Measurements from ENCODE around the gene PAWR.

PAWR gene, protein sequence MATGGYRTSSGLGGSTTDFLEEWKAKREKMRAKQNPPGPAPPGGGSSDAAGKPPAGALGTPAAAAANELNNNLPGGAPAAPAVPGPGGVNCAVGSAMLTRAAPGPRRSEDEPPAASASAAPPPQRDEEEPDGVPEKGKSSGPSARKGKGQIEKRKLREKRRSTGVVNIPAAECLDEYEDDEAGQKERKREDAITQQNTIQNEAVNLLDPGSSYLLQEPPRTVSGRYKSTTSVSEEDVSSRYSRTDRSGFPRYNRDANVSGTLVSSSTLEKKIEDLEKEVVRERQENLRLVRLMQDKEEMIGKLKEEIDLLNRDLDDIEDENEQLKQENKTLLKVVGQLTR

DNA sequence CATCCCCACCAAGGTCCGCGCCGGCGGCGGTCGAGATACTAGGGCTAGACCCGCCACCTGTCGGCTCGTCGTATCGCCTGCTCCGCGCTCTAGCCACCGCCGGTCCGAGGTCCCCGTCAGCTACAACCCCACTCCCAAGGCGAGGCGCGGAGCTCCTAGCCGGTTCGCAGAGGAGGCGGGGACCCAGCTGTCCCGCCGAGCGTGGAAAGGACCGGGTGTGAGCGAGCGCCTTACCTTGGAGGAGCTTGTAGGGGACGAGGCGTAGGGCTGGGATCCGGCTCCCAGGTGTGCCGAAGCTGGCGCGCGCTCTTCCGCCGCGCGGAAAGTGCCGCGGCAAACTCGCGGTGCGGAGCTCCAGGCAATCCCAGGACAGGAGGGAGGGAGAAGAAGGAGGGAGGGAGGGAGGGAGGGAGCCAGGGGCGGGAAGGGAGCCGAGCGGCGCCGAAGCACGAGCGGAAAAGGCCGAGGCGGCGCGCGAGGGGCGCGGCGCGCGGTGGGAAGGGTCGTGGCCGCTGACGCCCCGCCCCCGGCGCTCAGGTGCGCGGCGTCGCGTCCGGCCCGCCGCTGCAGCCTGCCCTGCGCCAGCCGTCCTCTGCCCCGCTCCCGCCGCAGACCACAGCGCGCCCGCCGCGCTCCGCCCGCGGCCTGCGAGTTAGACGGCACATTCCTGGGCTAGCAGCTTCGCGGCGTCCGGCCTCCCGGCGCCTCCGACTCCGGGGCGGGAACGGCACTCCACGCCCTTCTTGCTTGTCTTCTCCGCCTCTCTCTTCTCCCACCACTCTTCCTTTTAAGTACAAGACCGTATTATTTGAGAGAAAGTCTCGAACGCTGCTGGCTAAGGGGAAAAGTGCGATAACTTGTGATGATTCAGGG is at the start of gene PAWR:
Gene PAWR, minus strand, starts transcription at position 327 of the 873 bp plus-strand sequence. CDS start 720 bp downstream, outside the sequence.
- peaks cover 0 to 7% of the 10 kb centered on the region in 2 donors for H3K27me3 ChIP-seq (ENCODE audit: control insufficient read depth in 1 of 2, insufficient read depth in 2 of 2, low read length in 2 of 2)
- H3K9ac ChIP-seq (ENCODE audit: low read depth in 1 of 2, low read length in 2 of 2) = peak within 1 kb of the TSS; percentile 71 to 85
- no peaks in the 10 kb centered on the region for H3K9me3 ChIP-seq (ENCODE audit: control insufficient read depth in 1 of 2, low read length in 2 of 2)
- H3K36me3 ChIP-seq (ENCODE audit: control insufficient read depth in 1 of 2, insufficient read depth in 2 of 2, low read length in 2 of 2) = no peaks in the 10 kb centered on the region
- peaks cover 10 to 17% of the 10 kb centered on the region in 2 donors for H3K4me1 ChIP-seq (ENCODE audit: control insufficient read depth in 1 of 2, insufficient read depth in 2 of 2, low read length in 2 of 2)
- peak within 1 kb of the TSS; percentile 90 for H3K27ac ChIP-seq (ENCODE audit: low read depth, low read length)
- H3K4me3 ChIP-seq (ENCODE audit: low read depth in 1 of 2, low read length in 2 of 2) = peak within 1 kb of the TSS; percentile 68 to 84

DNA sequence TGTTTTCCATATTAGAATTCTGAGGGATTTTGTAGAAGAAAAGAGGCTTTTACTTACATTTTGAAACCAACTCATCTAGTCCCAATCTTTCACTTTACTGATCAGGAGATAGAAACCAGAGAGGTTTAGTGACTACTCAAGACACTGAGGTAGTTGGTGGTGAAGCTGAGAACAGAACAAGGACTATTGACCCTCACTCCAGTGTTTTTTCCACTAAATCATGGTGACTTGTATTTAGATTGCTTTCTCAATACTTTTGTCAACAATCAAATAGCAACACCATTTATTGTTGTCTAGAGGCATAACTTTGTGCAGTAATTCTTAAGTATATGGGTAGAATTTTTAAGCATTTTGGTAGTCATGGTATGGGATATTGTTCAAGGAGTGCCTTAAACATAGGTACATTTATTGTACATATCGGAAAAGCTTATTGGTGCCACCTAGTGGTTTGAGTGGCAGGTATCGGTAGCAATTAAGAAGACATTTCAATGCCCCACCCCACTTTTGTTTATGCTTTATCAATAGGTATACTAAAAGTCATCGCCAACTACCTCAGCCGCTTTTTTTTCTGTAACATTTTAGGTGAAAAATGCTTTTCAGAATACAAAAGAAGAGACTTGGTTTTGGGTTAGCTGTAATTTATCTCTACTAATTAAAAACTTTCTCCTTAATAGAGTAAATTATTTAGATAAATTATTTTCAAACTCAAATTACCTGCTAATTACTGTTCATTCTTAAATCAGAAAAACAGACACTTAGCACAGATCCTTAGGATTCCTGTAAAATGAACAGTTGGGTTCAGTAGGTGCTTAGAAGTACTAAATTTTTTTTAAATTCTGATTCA is 47.3 kb upstream of the PAWR start:
- no peaks in the 10 kb centered on the region for H3K36me3 ChIP-seq (ENCODE audit: control insufficient read depth in 1 of 2, insufficient read depth in 2 of 2, low read length in 2 of 2)

GRCh38 chr12:79732638-79733037 is 41.9 kb upstream of the PAWR start:
- no peaks in the 10 kb centered on the region for H3K36me3 ChIP-seq (ENCODE audit: control insufficient read depth in 1 of 2, insufficient read depth in 2 of 2, low read length in 2 of 2)

More for the DNA sequence above, 47.3 kb upstream of the PAWR start:
- no peaks in the 10 kb centered on the region for H3K4me1 ChIP-seq (ENCODE audit: control insufficient read depth in 1 of 2, insufficient read depth in 2 of 2, low read length in 2 of 2)
- H3K27me3 ChIP-seq (ENCODE audit: control insufficient read depth in 1 of 2, insufficient read depth in 2 of 2, low read length in 2 of 2) = no peaks in the 10 kb centered on the region
- no peak overlapping the region for H3K27ac ChIP-seq (ENCODE audit: low read depth, low read length)
- no peaks in the 10 kb centered on the region for H3K9me3 ChIP-seq (ENCODE audit: control insufficient read depth in 1 of 2, low read length in 2 of 2)
- H3K4me3 ChIP-seq (ENCODE audit: low read depth in 1 of 2, low read length in 2 of 2) = no peak overlapping the region
- no peak overlapping the region for H3K9ac ChIP-seq (ENCODE audit: low read depth in 1 of 2, low read length in 2 of 2)

DNA sequence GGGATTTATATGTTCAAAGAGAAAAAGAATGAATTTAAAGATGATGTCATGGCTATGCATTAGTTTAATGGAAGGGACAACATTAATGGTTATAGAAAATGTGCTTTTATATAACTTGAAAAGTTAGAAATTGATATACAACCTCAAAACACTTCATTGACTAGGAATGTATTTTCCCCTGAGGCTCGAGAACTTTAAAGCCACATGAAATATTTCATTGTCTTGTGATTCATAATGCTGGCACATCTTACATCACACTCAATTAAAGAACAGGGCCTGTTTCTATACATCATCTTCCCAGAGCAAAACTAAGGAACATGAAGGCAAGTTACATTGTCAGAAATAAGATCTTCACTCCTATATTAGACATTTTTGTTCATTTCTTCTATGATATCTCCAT is 35.2 kb upstream of the PAWR start:
- no peaks in the 10 kb centered on the region for H3K36me3 ChIP-seq (ENCODE audit: control insufficient read depth in 1 of 2, insufficient read depth in 2 of 2, low read length in 2 of 2)
- H3K27ac ChIP-seq (ENCODE audit: low read depth, low read length) = no peak overlapping the region

More at GRCh38 chr12:79732638-79733037, 41.9 kb upstream of the PAWR start:
- H3K9ac ChIP-seq (ENCODE audit: low read depth in 1 of 2, low read length in 2 of 2) = no peak overlapping the region
- no peak overlapping the region for H3K4me3 ChIP-seq (ENCODE audit: low read depth in 1 of 2, low read length in 2 of 2)
- no peak overlapping the region for H3K27ac ChIP-seq (ENCODE audit: low read depth, low read length)
- no peaks in the 10 kb centered on the region for H3K9me3 ChIP-seq (ENCODE audit: control insufficient read depth in 1 of 2, low read length in 2 of 2)
- H3K27me3 ChIP-seq (ENCODE audit: control insufficient read depth in 1 of 2, insufficient read depth in 2 of 2, low read length in 2 of 2) = no peaks in the 10 kb centered on the region
- H3K4me1 ChIP-seq (ENCODE audit: control insufficient read depth in 1 of 2, insufficient read depth in 2 of 2, low read length in 2 of 2) = no peaks in the 10 kb centered on the region

DNA sequence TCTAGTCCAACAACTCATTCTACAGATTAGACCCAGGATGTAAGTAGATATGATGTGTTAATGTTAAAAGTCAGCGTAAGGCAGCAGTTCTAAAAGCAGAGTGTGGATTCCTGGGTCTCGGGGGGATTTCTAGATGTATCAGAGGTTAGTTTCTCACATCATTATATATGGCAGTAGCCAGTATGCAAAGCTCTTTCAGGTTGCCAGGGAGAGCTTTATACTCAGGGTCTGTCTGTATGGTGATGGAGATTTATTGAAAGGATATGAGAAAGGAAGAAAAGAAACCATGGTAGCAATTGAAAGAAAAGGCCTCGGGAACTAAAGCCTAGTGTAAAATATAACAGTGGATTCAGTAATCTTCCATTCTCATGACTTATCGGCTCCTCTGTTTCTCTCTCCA is 26.2 kb upstream of the PAWR start:
- no peaks in the 10 kb centered on the region for H3K27me3 ChIP-seq (ENCODE audit: control insufficient read depth in 1 of 2, insufficient read depth in 2 of 2, low read length in 2 of 2)
- no peak overlapping the region for H3K27ac ChIP-seq (ENCODE audit: low read depth, low read length)
- no peaks in the 10 kb centered on the region for H3K9me3 ChIP-seq (ENCODE audit: control insufficient read depth in 1 of 2, low read length in 2 of 2)
- no peak overlapping the region for H3K9ac ChIP-seq (ENCODE audit: low read depth in 1 of 2, low read length in 2 of 2)
- no peaks in the 10 kb centered on the region for H3K4me1 ChIP-seq (ENCODE audit: control insufficient read depth in 1 of 2, insufficient read depth in 2 of 2, low read length in 2 of 2)
- H3K4me3 ChIP-seq (ENCODE audit: low read depth in 1 of 2, low read length in 2 of 2) = no peak overlapping the region
- H3K36me3 ChIP-seq (ENCODE audit: control insufficient read depth in 1 of 2, insufficient read depth in 2 of 2, low read length in 2 of 2) = no peaks in the 10 kb centered on the region

More for the DNA sequence above, 35.2 kb upstream of the PAWR start:
- H3K27me3 ChIP-seq (ENCODE audit: control insufficient read depth in 1 of 2, insufficient read depth in 2 of 2, low read length in 2 of 2) = no peaks in the 10 kb centered on the region
- no peaks in the 10 kb centered on the region for H3K4me1 ChIP-seq (ENCODE audit: control insufficient read depth in 1 of 2, insufficient read depth in 2 of 2, low read length in 2 of 2)
- no peaks in the 10 kb centered on the region for H3K9me3 ChIP-seq (ENCODE audit: control insufficient read depth in 1 of 2, low read length in 2 of 2)
- no peak overlapping the region for H3K4me3 ChIP-seq (ENCODE audit: low read depth in 1 of 2, low read length in 2 of 2)
- no peak overlapping the region for H3K9ac ChIP-seq (ENCODE audit: low read depth in 1 of 2, low read length in 2 of 2)

DNA sequence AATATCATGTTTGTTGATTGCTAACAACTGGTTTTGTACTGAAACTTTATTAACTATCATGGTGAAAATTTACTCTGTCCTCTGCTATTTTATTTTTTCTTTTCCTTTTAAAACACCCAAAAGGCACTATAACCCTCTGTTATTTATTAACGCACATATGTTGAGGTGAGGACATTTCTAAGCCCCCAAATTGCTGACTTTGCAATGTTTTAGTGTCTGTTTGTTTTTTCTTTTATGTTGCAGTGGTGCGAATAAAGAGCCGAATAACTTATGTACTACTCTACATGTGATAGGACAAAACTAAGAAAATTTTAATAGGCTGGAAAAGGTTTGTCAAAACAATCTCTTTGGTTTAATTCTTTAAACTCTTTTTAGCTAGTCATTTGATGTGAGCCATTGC is 24.5 kb upstream of the PAWR start:
- Histone ChIP-seq H3K4me1 (ENCODE audit: control insufficient read depth in 1 of 2, insufficient read depth in 2 of 2, low read length in 2 of 2) (no peaks in the 10 kb centered on the region), H3K4me3 (ENCODE audit: low read depth in 1 of 2, low read length in 2 of 2) (no peak overlapping the region), H3K36me3 (ENCODE audit: control insufficient read depth in 1 of 2, insufficient read depth in 2 of 2, low read length in 2 of 2) (no peaks in the 10 kb centered on the region), H3K27ac (ENCODE audit: low read depth, low read length) (no peak overlapping the region), H3K9me3 (ENCODE audit: control insufficient read depth in 1 of 2, low read length in 2 of 2) (no peaks in the 10 kb centered on the region), H3K27me3 (ENCODE audit: control insufficient read depth in 1 of 2, insufficient read depth in 2 of 2, low read length in 2 of 2) (no peaks in the 10 kb centered on the region), H3K9ac (ENCODE audit: low read depth in 1 of 2, low read length in 2 of 2) (no peak overlapping the region)

DNA sequence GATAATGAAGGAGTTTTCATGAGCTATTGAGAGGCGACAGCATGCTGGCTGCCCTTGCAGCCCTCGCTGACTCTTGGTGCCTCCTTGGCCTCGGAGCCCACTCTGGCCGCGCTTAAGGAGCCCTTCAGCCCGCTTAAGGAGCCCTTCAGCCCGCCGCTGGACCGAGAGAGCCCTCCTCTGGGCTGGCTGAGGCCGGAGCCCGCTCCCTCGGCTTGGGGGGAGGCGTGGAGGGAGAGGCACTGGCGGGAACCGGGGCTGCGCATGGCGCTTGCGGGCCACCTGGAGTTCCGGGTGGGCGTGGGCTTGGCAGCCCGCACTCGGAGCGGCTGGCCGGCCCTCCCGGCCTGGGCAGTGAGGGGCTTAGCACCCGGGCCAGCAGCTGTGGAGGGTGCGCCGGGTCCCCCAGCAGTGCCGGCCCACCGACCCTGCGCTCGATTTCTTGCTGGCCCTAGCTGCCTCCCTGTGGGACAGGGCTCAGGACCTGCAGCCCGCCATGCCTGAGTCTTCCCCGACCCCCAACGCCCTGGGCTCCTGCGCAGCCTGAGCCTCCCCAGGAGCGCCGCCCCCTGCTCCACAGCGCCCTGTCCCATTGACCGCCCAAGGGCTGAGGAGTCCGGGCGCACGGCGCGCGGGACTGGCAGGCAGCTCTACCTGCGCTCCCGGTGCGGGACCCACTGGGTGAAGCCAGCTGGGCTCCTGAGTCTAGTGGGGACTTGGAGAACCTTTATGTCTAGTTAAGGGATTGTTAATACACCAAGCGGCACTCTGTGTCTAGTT is 20.1 kb upstream of the PAWR start:
- no peak overlapping the region for H3K4me3 ChIP-seq (ENCODE audit: low read depth in 1 of 2, low read length in 2 of 2)

GRCh38 chr12:79707830-79708229 is 17.1 kb upstream of the PAWR start:
- Histone ChIP-seq H3K4me3 (ENCODE audit: low read depth in 1 of 2, low read length in 2 of 2) (no peak overlapping the region), H3K27ac (ENCODE audit: low read depth, low read length) (no peak overlapping the region), H3K36me3 (ENCODE audit: control insufficient read depth in 1 of 2, insufficient read depth in 2 of 2, low read length in 2 of 2) (no peaks in the 10 kb centered on the region), H3K9me3 (ENCODE audit: control insufficient read depth in 1 of 2, low read length in 2 of 2) (no peaks in the 10 kb centered on the region), H3K27me3 (ENCODE audit: control insufficient read depth in 1 of 2, insufficient read depth in 2 of 2, low read length in 2 of 2) (no peaks in the 10 kb centered on the region), H3K9ac (ENCODE audit: low read depth in 1 of 2, low read length in 2 of 2) (no peak overlapping the region), H3K4me1 (ENCODE audit: control insufficient read depth in 1 of 2, insufficient read depth in 2 of 2, low read length in 2 of 2) (no peaks in the 10 kb centered on the region)

More for the DNA sequence above, 20.1 kb upstream of the PAWR start:
- H3K9ac ChIP-seq (ENCODE audit: low read depth in 1 of 2, low read length in 2 of 2) = no peak overlapping the region
- no peaks in the 10 kb centered on the region for H3K27me3 ChIP-seq (ENCODE audit: control insufficient read depth in 1 of 2, insufficient read depth in 2 of 2, low read length in 2 of 2)
- H3K9me3 ChIP-seq (ENCODE audit: control insufficient read depth in 1 of 2, low read length in 2 of 2) = no peaks in the 10 kb centered on the region
- no peaks in the 10 kb centered on the region for H3K36me3 ChIP-seq (ENCODE audit: control insufficient read depth in 1 of 2, insufficient read depth in 2 of 2, low read length in 2 of 2)
- no peak overlapping the region for H3K27ac ChIP-seq (ENCODE audit: low read depth, low read length)
- H3K4me1 ChIP-seq (ENCODE audit: control insufficient read depth in 1 of 2, insufficient read depth in 2 of 2, low read length in 2 of 2) = no peaks in the 10 kb centered on the region

- no peaks in the 10 kb centered on the region for H3K36me3 ChIP-seq (ENCODE audit: control insufficient read depth in 1 of 2, insufficient read depth in 2 of 2, low read length in 2 of 2)
- no peaks in the 10 kb centered on the region for H3K9me3 ChIP-seq (ENCODE audit: control insufficient read depth in 1 of 2, low read length in 2 of 2)
- H3K4me1 ChIP-seq (ENCODE audit: control insufficient read depth in 1 of 2, insufficient read depth in 2 of 2, low read length in 2 of 2) = no peaks in the 10 kb centered on the region
- no peak overlapping the region for H3K4me3 ChIP-seq (ENCODE audit: low read depth in 1 of 2, low read length in 2 of 2)
- H3K27me3 ChIP-seq (ENCODE audit: control insufficient read depth in 1 of 2, insufficient read depth in 2 of 2, low read length in 2 of 2) = no peaks in the 10 kb centered on the region
- H3K27ac ChIP-seq (ENCODE audit: low read depth, low read length) = no peak overlapping the region
- no peak overlapping the region for H3K9ac ChIP-seq (ENCODE audit: low read depth in 1 of 2, low read length in 2 of 2)
Measured at GRCh38 chr12:79706676-79707075, 15.9 kb upstream of the PAWR start.
